HCT116 (cell line): ENCODE data around the gene RUNX2. TPM values are rescaled to one million over a fixed set of nuclear protein-coding genes. Genes with fewer than 3 reads are reported as not detected.

Experiments used
- ATAC-seq: fragments of 200-7000 bp; cut with Tn5 transposase; 2 replicates; pipeline ENCODE4 v1.9.1; 2020; ENCODE audit warnings: mild to moderate bottlenecking, moderate library complexity
- BruUV-seq: library from RNA; stranded (reverse); fragments of 400-500 nt; replicated peaks from 2 replicates; lab custom pipeline; 2021; lab: Mats Ljungman, UMichigan
- CTCF ChIA-PET: fragments of 300-600 bp; sonication (Branson Sonifier 250); formaldehyde crosslinking; loops from one replicate; lab custom pipeline; 2021; ENCODE audit warnings: antibody characterized with exemption; lab: Charles Lee
- POLR2A ChIA-PET: fragments of 300-600, 350-600 bp; sonication (Branson Sonifier 250); formaldehyde crosslinking; loops from one replicate; lab custom pipeline; 2021; ENCODE audit warnings: antibody characterized with exemption; lab: Charles Lee
- RAD21 ChIA-PET, 2 experiments: fragments of 300-600 bp; sonication (Branson Sonifier 250); formaldehyde crosslinking; loops; one replicate each; lab custom pipeline; 2023; ENCODE audit warnings: low total read pairs in 2 of 2; ENCODE audit not compliant: uncharacterized antibody in 2 of 2, unreplicated experiment in 2 of 2, low non-redundant PET in 1 of 2; lab: Charles Lee
- DNase-seq: peaks from one replicate; pipeline ENCODE4 v3.0.0-alpha.2; 2010; ENCODE audit warnings: low read depth, low spot score
- H2AFZ ChIP-seq: fragments of 200-600 bp; shearing (Covaris generic), sonication (generic); 2 replicates; pipeline ENCODE4 v1.6.1; 2017; ENCODE audit warnings: low read depth, mixed run types, mixed read lengths, antibody characterized with exemption, low read length; ENCODE audit not compliant: poor library complexity, severe bottlenecking
- H3K27ac ChIP-seq: 2 replicates; pipeline ENCODE4 v1.5.1; 2012; ENCODE audit warnings: low read depth, low read length
- H3K27me3 ChIP-seq: fragments of 200-600 bp; sonication (generic); 2 replicates; pipeline ENCODE4 v1.6.1; 2016; ENCODE audit warnings: mixed run types, low read length, mixed read lengths; ENCODE audit not compliant: insufficient read depth
- H3K36me3 ChIP-seq, 2 experiments: fragments of 200-500 bp in 1 of 2; fragments of 200-600 bp in 1 of 2; sonication (Bioruptor generic) in 1 of 2; sonication (generic) in 1 of 2; 2 replicates each; pipeline versions ENCODE4 v1.5.1 to v1.6.1; 2014 to 2016; ENCODE audit warnings: low read length in 2 of 2, inconsistent platforms in 1 of 2, mixed read lengths in 1 of 2, mixed run types in 1 of 2; ENCODE audit not compliant: insufficient read depth in 2 of 2, control insufficient read depth in 1 of 2
- H3K4me1 ChIP-seq, 2 experiments: fragments of 200-600 bp in 1 of 2; sonication (generic) in 1 of 2; 2 replicates each; pipeline versions ENCODE4 v1.5.1 to v1.6.1; 2012 to 2017; ENCODE audit warnings: low read length in 2 of 2, inconsistent platforms in 1 of 2, mild to moderate bottlenecking in 1 of 2, mixed read lengths in 1 of 2, mixed run types in 1 of 2, moderate library complexity in 1 of 2; ENCODE audit not compliant: insufficient read depth in 2 of 2, control insufficient read depth in 1 of 2
- H3K4me2 ChIP-seq: fragments of 200-600 bp; sonication (generic); 2 replicates; pipeline ENCODE4 v1.6.1; 2017; ENCODE audit warnings: mixed run types, low read length, mixed read lengths
- H3K4me3 ChIP-seq, 2 experiments: fragments of 200-600 bp in 1 of 2; sonication (generic) in 1 of 2; replicated peaks in 1 of 2; 2 replicates each; pipeline ENCODE4 v1.5.1; 2011 to 2016; ENCODE audit warnings: low read length in 2 of 2, control low read depth in 1 of 2, low read depth in 1 of 2, mild to moderate bottlenecking in 1 of 2, mixed read lengths in 1 of 2, mixed run types in 1 of 2
- H3K79me2 ChIP-seq: fragments of 200-600 bp; sonication (generic); 2 replicates; pipeline ENCODE4 v1.6.1; 2017; ENCODE audit warnings: mild to moderate bottlenecking, mixed run types, low read length, moderate library complexity, mixed read lengths; ENCODE audit not compliant: insufficient read depth
- H3K9ac ChIP-seq: fragments of 200-600 bp; sonication (generic); 2 replicates; pipeline ENCODE4 v1.6.1; 2016; ENCODE audit warnings: low read length, mixed read lengths
- H3K9me2 ChIP-seq: fragments of 200-600 bp; sonication (generic), shearing (Covaris generic); 2 replicates; pipeline ENCODE4 v1.6.1; 2017; ENCODE audit warnings: mixed run types, mild to moderate bottlenecking, moderate library complexity; ENCODE audit not compliant: insufficient read depth
- H3K9me3 ChIP-seq, 2 experiments: fragments of 200-500 bp in 1 of 2; fragments of 200-600 bp in 1 of 2; sonication (Bioruptor generic) in 1 of 2; sonication (generic) in 1 of 2; 2 replicates each; pipeline ENCODE4 v1.6.1; 2014 to 2017; ENCODE audit warnings: low read length in 2 of 2, mixed read lengths in 2 of 2, inconsistent platforms in 1 of 2, low read depth in 1 of 2, mild to moderate bottlenecking in 1 of 2, mixed run types in 1 of 2, moderate library complexity in 1 of 2; ENCODE audit not compliant: control insufficient read depth in 1 of 2, insufficient read depth in 1 of 2
- H4K20me1 ChIP-seq: fragments of 200-600 bp; sonication (generic), shearing (Covaris generic); 2 replicates; pipeline ENCODE4 v1.6.1; 2017; ENCODE audit warnings: mixed run types, mild to moderate bottlenecking, moderate library complexity; ENCODE audit not compliant: insufficient read depth
- CBX3 ChIP-seq: IDR thresholded peaks from 2 replicates; pipeline ENCODE4 v1.6.1; 2012; ENCODE audit warnings: low read depth
- CEBPB ChIP-seq: IDR thresholded peaks from 2 replicates; pipeline ENCODE4 v1.6.1; 2012; ENCODE audit warnings: low read depth
- EGR1 ChIP-seq: IDR thresholded peaks from 2 replicates; pipeline ENCODE4 v1.6.1; 2012; ENCODE audit warnings: low read depth
- ELF1 ChIP-seq: IDR thresholded peaks from 2 replicates; pipeline ENCODE4 v1.6.1; 2012; ENCODE audit warnings: low read depth, borderline replicate concordance
- EZH2phosphoT487 ChIP-seq: fragments of 200-600 bp; IDR thresholded peaks from 2 replicates; pipeline ENCODE4 v1.6.1; 2018; ENCODE audit warnings: antibody characterized with exemption, borderline replicate concordance
- POLR2AphosphoS5 ChIP-seq: IDR thresholded peaks from 2 replicates; pipeline ENCODE4 v1.6.1; 2011; ENCODE audit warnings: mild to moderate bottlenecking, low read depth, low read length, moderate library complexity
- SP1 ChIP-seq: IDR thresholded peaks from 2 replicates; pipeline ENCODE4 v1.6.1; 2012; ENCODE audit warnings: low read depth
- SRF ChIP-seq: IDR thresholded peaks from 2 replicates; pipeline ENCODE4 v1.6.1; 2012; ENCODE audit warnings: low read depth
- intact Hi-C: fragments of 100-400 bp; cut with micrococcal nuclease; formaldehyde crosslinking; loops from 2 replicates; pipeline ENCODE4 v1.10.0; 2022
- total RNA-seq: library from RNA; stranded (reverse); gene quantifications from one replicate; pipeline ENCODE4 v1.2.1, GENCODE V29; 2021; ENCODE audit not compliant: unreplicated experiment
- TF ChIP-seq, protein P1 (sequence below): IDR thresholded peaks from 2 replicates; pipeline ENCODE4 v1.6.1; 2012
- TF ChIP-seq, protein P2 (sequence below): IDR thresholded peaks from 2 replicates; pipeline ENCODE4 v1.6.1; 2012

The RUNX2 gene
- total RNA-seq, 1 experiment from 2014 or later = 1.1 TPM

DNA sequence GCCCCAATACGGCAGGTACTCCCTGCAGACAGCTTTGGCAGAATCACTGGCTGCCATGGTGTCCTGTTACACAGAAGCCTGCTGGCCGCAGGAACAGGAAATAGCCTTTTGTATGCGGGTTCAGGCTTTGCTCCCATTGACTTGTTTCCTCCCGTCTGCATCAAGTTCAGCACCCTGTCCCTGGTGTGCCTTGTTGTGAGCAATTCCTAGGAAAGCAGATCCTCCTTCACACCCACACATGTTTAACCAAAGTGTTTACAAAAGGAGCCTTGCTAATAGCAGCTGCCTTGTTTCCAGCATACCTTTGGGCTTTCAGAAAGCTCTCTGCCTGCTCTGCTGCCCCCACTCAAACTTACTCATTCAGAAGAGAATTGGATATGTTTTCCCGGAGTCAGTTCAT, 176.8 kb downstream of the RUNX2 start:
- H3K9me2 ChIP-seq = no peaks in the 10 kb centered on the region
- DNase-seq = no peak
- BruUV-seq = no TSS peak
- no peaks in the 10 kb centered on the region for H3K9me3 ChIP-seq
- no peak overlapping the region for H3K27ac ChIP-seq
- peak overlapping the region; percentile 64 for H3K4me2 ChIP-seq
- TF ChIP-seq SP1 = peak; percentile 39
- no peak; the same call in 1 of the 2 replicates for TF ChIP-seq EGR1
- TF ChIP-seq, protein P1, sequence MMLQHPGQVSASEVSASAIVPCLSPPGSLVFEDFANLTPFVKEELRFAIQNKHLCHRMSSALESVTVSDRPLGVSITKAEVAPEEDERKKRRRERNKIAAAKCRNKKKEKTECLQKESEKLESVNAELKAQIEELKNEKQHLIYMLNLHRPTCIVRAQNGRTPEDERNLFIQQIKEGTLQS = no peak
- TF ChIP-seq SRF = peak; percentile 52; the same call in 1 of the 2 replicates
- peak; percentile 67; the same call in 1 of the 2 replicates for TF ChIP-seq CBX3
- TF ChIP-seq ELF1 = peak; percentile 25; the same call in 1 of the 2 replicates
- TF ChIP-seq CEBPB = no peak
- TF ChIP-seq, protein P2, sequence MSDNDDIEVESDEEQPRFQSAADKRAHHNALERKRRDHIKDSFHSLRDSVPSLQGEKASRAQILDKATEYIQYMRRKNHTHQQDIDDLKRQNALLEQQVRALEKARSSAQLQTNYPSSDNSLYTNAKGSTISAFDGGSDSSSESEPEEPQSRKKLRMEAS = 0 out of 2 replicates have a peak, but pooled peaks have one; percentile 29
- TF ChIP-seq POLR2AphosphoS5 = 0 out of 2 replicates have a peak, but pooled peaks have one; percentile 30
- H3K36me3 ChIP-seq = no peaks in the 10 kb centered on the region
- H3K4me3 ChIP-seq = no peak overlapping the region
- POLR2A ChIA-PET = no interaction called here
- RAD21 ChIA-PET = no interaction called here
- peak; percentile 49 for ATAC-seq
- no peaks in the 10 kb centered on the region for H4K20me1 ChIP-seq
- no peaks in the 10 kb centered on the region for H3K79me2 ChIP-seq
- CTCF ChIA-PET = no interaction called here
- no peak overlapping the region; the same call in 1 of the 2 replicates for H3K9ac ChIP-seq
- no peaks in the 10 kb centered on the region for H3K27me3 ChIP-seq
- peak overlapping the region; percentile 38 for H2AFZ ChIP-seq
- intact Hi-C loops = no loop called here
- peaks cover 21 to 29% of the 10 kb centered on the region in 2 experiments; a peak in 3 of 4 replicates for H3K4me1 ChIP-seq

DNA sequence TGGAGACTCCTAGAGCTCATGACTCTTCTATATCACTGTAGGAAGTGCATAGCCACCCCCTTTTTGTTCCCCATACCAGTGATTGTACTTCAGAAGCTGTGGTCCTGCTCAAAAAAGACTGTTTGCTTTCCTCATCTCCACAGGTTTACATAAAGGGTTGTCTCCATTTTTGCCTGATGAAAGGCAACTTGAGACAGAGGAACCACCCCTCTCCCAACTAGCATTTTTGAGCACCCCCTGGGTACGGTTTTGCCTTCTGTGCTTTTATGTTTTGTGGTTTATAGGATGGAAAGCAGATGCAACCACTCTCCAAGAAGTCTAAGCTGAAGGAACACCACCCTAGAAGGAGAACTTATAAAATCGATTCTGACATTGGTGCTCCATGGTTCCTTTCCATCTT, 177.3 kb downstream of the RUNX2 start:
- peak overlapping the region; percentile 64 for H3K4me2 ChIP-seq
- POLR2A ChIA-PET = no interaction called here
- intact Hi-C loops = no loop called here

More for the DNA sequence above, 177.3 kb downstream of the RUNX2 start:
- Histone ChIP-seq H3K9me2 (no peaks in the 10 kb centered on the region), H3K9ac (no peak overlapping the region), H3K4me1 (peaks cover 21 to 29% of the 10 kb centered on the region in 2 experiments; a peak in 3 of 4 replicates), H3K27ac (no peak overlapping the region), H3K36me3 (no peaks in the 10 kb centered on the region), H3K27me3 (no peaks in the 10 kb centered on the region), H3K4me3 (no peak overlapping the region), H2AFZ (peak overlapping the region; percentile 38), H3K9me3 (no peaks in the 10 kb centered on the region), H3K79me2 (no peaks in the 10 kb centered on the region), H4K20me1 (no peaks in the 10 kb centered on the region)
- DNase-seq = no peak
- ChIA-PET CTCF (no interaction called here), RAD21 (no interaction called here)
- no peak for ATAC-seq
- BruUV-seq = no TSS peak
- no peak for TF ChIP-seq EZH2phosphoT487
- no peak for TF ChIP-seq CBX3
